Measurements from ENCODE around the gene KIF16B. TPM values are rescaled to one million over a fixed set of nuclear protein-coding genes. Genes with fewer than 3 reads are reported as not detected.

The KIF16B gene
- total and polyA plus RNA-seq, 10 of the 15 experiments (the other 5 are each of a cell fraction or from before 2014, with no cell fraction given), result 0.21 to 5.2 (median 3.0) TPM

- ChIA-PET CTCF (interaction anchor here (1.1 to 1.5 kb wide), 2 partner anchors 9 to 773 kb away, joined by 3 to 4 read pairs; no protein-coding TSS in a partner anchor), POLR2A (no interaction called here), SMC1A (ENCODE audit: uncharacterized antibody, unreplicated experiment) (interaction anchor here (0.8 to 1.4 kb wide), 4 partner anchors 9 to 642 kb away, joined by 3 to 4 read pairs (median 3); no protein-coding TSS in a partner anchor), RAD21 (ENCODE audit: unreplicated experiment) (interaction anchor here (1.3 kb wide), 1 partner anchor 203 kb away, joined by 3 read pairs; no protein-coding TSS in a partner anchor)
- H3K79me2 ChIP-seq (ENCODE audit: control insufficient read depth, insufficient read depth, low read length), result no peaks in the 10 kb centered on the region
- ATAC-seq (no peak), FAIRE-seq (no peak), DNase-seq (ENCODE audit: low read depth, low spot score) (no peak)
- no peak overlapping the region for H3K9ac ChIP-seq (ENCODE audit: control insufficient read depth, insufficient read depth, low read length)
- no peaks in the 10 kb centered on the region for H3K4me1 ChIP-seq (ENCODE audit: control insufficient read depth, insufficient read depth, low read length)
- no peak overlapping the region for H3K4me3 ChIP-seq
- H3K36me3 ChIP-seq (ENCODE audit: control insufficient read depth in 2 of 2, insufficient read depth in 2 of 2, low read length in 1 of 2), result no peaks in the 10 kb centered on the region
- no peak overlapping the region for H3K4me2 ChIP-seq (ENCODE audit: control insufficient read depth, insufficient read depth)
- no TSS peak for BruUV-seq (replicated peaks)
- H3K9me3 ChIP-seq (replicated peaks; ENCODE audit: control insufficient read depth, insufficient read depth, low read length), result no peaks in the 10 kb centered on the region
- no peaks in the 10 kb centered on the region for H4K20me1 ChIP-seq (ENCODE audit: control insufficient read depth, insufficient read depth)
- intact Hi-C loops (cut with micrococcal nuclease; ENCODE audit: unreplicated experiment), result no loop called here
- no peak overlapping the region for H2AFZ ChIP-seq (ENCODE audit: control insufficient read depth, low read depth, low read length)
- in situ Hi-C loops (cut with MboI), result loop anchor here (25.0 kb wide), 1 partner anchor 771 kb away; no protein-coding TSS in a partner anchor
- WGBS (ENCODE audit: insufficient coverage, insufficient replicate concordance, low lambda C conversion rate, missing lambda C conversion rate), result 70% methylated on average over 2 of the region's 2 CpGs
- TF ChIP-seq FOS (IDR thresholded peaks at IDR 0.05; ENCODE audit: borderline replicate concordance, extremely low read depth, insufficient read length) (no peak), RAD21 (IDR thresholded peaks at IDR 0.05; ENCODE audit: insufficient read depth, low read depth, low read length) (no peak)
- no peaks in the 10 kb centered on the region for H3K27me3 ChIP-seq (replicated peaks in 1 of 2; ENCODE audit: control insufficient read depth in 2 of 2, insufficient read depth in 2 of 2, low read length in 1 of 2)
- H3K27ac ChIP-seq (ENCODE audit: control insufficient read depth, insufficient read depth), result no peak overlapping the region
These were observed 90.2 kb downstream of the KIF16B start for GRCh38 chr20:16483024-16483423.

- H3K9me3 ChIP-seq (replicated peaks; ENCODE audit: control insufficient read depth, insufficient read depth, low read length), result no peaks in the 10 kb centered on the region
- FAIRE-seq (no peak), DNase-seq (ENCODE audit: low read depth, low spot score) (no peak), ATAC-seq (no peak)
- H2AFZ ChIP-seq (ENCODE audit: control insufficient read depth, low read depth, low read length), result no peak overlapping the region
- 60% methylated on average over 2 of the region's 2 CpGs for WGBS (ENCODE audit: insufficient coverage, insufficient replicate concordance, low lambda C conversion rate, missing lambda C conversion rate)
- no peaks in the 10 kb centered on the region for H3K4me1 ChIP-seq (ENCODE audit: control insufficient read depth, insufficient read depth, low read length)
- H3K27ac ChIP-seq (ENCODE audit: control insufficient read depth, insufficient read depth), result no peak overlapping the region
- POLR2A ChIA-PET, result no interaction called here
- H3K79me2 ChIP-seq (ENCODE audit: control insufficient read depth, insufficient read depth, low read length), result no peaks in the 10 kb centered on the region
- in situ Hi-C loops (cut with MboI), result loop anchor here (25.0 kb wide), 1 partner anchor 770 kb away; no protein-coding TSS in a partner anchor
- no peak overlapping the region for H3K9ac ChIP-seq (ENCODE audit: control insufficient read depth, insufficient read depth, low read length)
- SMC1A ChIA-PET (ENCODE audit: uncharacterized antibody, unreplicated experiment), result interaction anchor here (0.8 to 1.1 kb wide), 3 partner anchors 10 to 786 kb away, joined by 3 to 4 read pairs (median 4); no protein-coding TSS in a partner anchor
- no peak overlapping the region for H3K4me3 ChIP-seq
- H3K27me3 ChIP-seq (replicated peaks in 1 of 2; ENCODE audit: control insufficient read depth in 2 of 2, insufficient read depth in 2 of 2, low read length in 1 of 2), result no peaks in the 10 kb centered on the region
- H3K4me2 ChIP-seq (ENCODE audit: control insufficient read depth, insufficient read depth), result no peak overlapping the region
- RAD21 ChIA-PET (ENCODE audit: unreplicated experiment), result interaction anchor here (0.6 kb wide), 1 partner anchor 772 kb away, joined by 6 read pairs; no protein-coding TSS in a partner anchor
- no peaks in the 10 kb centered on the region for H4K20me1 ChIP-seq (ENCODE audit: control insufficient read depth, insufficient read depth)
- no TSS peak for BruUV-seq (replicated peaks)
- intact Hi-C loops (cut with micrococcal nuclease; ENCODE audit: unreplicated experiment), result no loop called here
- H3K36me3 ChIP-seq (ENCODE audit: control insufficient read depth in 2 of 2, insufficient read depth in 2 of 2, low read length in 1 of 2), result no peaks in the 10 kb centered on the region
- CTCF ChIA-PET, result interaction anchor here (0.6 to 1.1 kb wide), 2 partner anchors 11 to 772 kb away, joined by 3 read pairs; no protein-coding TSS in a partner anchor
- TF ChIP-seq HDAC6 (IDR thresholded peaks at IDR 0.05; ENCODE audit: unreplicated experiment) (no peak), SRF (IDR thresholded peaks at IDR 0.05; ENCODE audit: low read depth in 2 of 2, low read length in 2 of 2) (no peak), ZBTB11 (CRISPR knock-in tag; IDR thresholded peaks at IDR 0.05) (no peak), NR2F1 (conservative IDR thresholded peaks at IDR 0.05) (no peak), SUZ12 (IDR thresholded peaks at IDR 0.05; ENCODE audit: unreplicated experiment) (no peak), PML (IDR thresholded peaks at IDR 0.05; ENCODE audit: low read length) (no peak), ZNF592 (IDR thresholded peaks at IDR 0.05) (no peak)
These were observed 91.3 kb downstream of the KIF16B start for GRCh38 chr20:16481977-16482376.

All from GM12878 (cell line).